Panc1 (cell line): Measurements from ENCODE around the gene COASY.

ENCODE experiments used
- POLR2AphosphoS5 ChIP-seq: IDR thresholded peaks from 2 replicates; pipeline ENCODE4 v1.6.1; 2012; ENCODE audit warnings: mild to moderate bottlenecking, low read depth, low read length, moderate library complexity
- TF ChIP-seq, protein P1 (sequence below): fragments of 450-650 bp; IDR thresholded peaks from 2 replicates; pipeline ENCODE4 v1.5.1; 2017; ENCODE audit warnings: mild to moderate bottlenecking
- TF ChIP-seq, protein P2 (sequence below), 2 experiments: IDR thresholded peaks; 2 replicates each; pipeline ENCODE4 v1.6.1; 2011 to 2012; ENCODE audit warnings: low read depth in 2 of 2, control low read depth in 1 of 2, low read length in 1 of 2, mild to moderate bottlenecking in 1 of 2, moderate library complexity in 1 of 2; ENCODE audit not compliant: insufficient read depth in 1 of 2

DNA sequence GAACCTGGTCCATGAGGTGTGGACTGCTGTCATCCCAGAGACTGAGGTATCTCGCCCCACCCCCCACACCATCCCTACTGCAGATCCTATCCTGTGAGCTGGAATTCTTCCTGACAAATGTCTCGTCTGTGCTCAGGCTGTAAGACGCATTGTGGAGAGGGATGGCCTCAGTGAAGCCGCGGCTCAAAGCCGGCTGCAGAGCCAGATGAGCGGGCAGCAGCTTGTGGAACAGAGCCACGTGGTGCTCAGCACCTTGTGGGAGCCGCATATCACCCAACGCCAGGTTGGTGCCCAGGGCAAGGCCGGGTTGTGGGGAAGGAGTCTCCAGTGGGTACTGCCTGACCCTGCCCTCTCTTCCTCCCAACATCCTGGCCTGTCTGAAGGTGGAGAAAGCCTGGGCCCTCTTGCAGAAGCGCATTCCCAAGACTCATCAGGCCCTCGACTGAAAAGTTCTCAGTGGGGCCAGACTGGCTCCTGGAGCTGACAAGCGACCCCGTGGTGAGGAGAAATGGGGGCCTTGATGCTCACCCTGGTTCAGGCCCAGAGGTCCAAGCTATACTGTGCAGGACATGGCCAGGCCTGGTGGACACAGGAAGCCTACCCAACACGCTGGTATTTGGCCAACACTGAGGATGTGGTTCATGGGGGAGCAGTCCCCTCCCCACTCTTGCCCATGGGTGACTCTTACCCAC is 3.7 kb downstream of the COASY start:
- TF ChIP-seq, protein P1, sequence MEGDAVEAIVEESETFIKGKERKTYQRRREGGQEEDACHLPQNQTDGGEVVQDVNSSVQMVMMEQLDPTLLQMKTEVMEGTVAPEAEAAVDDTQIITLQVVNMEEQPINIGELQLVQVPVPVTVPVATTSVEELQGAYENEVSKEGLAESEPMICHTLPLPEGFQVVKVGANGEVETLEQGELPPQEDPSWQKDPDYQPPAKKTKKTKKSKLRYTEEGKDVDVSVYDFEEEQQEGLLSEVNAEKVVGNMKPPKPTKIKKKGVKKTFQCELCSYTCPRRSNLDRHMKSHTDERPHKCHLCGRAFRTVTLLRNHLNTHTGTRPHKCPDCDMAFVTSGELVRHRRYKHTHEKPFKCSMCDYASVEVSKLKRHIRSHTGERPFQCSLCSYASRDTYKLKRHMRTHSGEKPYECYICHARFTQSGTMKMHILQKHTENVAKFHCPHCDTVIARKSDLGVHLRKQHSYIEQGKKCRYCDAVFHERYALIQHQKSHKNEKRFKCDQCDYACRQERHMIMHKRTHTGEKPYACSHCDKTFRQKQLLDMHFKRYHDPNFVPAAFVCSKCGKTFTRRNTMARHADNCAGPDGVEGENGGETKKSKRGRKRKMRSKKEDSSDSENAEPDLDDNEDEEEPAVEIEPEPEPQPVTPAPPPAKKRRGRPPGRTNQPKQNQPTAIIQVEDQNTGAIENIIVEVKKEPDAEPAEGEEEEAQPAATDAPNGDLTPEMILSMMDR = no peak
- TF ChIP-seq, protein P2, sequence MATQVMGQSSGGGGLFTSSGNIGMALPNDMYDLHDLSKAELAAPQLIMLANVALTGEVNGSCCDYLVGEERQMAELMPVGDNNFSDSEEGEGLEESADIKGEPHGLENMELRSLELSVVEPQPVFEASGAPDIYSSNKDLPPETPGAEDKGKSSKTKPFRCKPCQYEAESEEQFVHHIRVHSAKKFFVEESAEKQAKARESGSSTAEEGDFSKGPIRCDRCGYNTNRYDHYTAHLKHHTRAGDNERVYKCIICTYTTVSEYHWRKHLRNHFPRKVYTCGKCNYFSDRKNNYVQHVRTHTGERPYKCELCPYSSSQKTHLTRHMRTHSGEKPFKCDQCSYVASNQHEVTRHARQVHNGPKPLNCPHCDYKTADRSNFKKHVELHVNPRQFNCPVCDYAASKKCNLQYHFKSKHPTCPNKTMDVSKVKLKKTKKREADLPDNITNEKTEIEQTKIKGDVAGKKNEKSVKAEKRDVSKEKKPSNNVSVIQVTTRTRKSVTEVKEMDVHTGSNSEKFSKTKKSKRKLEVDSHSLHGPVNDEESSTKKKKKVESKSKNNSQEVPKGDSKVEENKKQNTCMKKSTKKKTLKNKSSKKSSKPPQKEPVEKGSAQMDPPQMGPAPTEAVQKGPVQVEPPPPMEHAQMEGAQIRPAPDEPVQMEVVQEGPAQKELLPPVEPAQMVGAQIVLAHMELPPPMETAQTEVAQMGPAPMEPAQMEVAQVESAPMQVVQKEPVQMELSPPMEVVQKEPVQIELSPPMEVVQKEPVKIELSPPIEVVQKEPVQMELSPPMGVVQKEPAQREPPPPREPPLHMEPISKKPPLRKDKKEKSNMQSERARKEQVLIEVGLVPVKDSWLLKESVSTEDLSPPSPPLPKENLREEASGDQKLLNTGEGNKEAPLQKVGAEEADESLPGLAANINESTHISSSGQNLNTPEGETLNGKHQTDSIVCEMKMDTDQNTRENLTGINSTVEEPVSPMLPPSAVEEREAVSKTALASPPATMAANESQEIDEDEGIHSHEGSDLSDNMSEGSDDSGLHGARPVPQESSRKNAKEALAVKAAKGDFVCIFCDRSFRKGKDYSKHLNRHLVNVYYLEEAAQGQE (IDR thresholded peaks at IDR 0.05; ENCODE audit: insufficient read depth in 1 of 2, low read depth in 2 of 2, low read length in 1 of 2) = no peak
- no peak for TF ChIP-seq POLR2AphosphoS5
